ENCODE data around the gene THBD.

Gene THBD

GRCh38 chr20:23074052-23074451, 24.6 kb upstream of the THBD start:
- Histone ChIP-seq H3K27me3 (ENCODE audit: control insufficient read depth in 2 of 2, insufficient read depth in 2 of 2, low read length in 2 of 2) (no peaks in the 10 kb centered on the region), H3K9me3 (ENCODE audit: control insufficient read depth in 2 of 2, low read length in 2 of 2) (no peaks in the 10 kb centered on the region), H3K4me1 (ENCODE audit: control insufficient read depth in 2 of 2, insufficient read depth in 2 of 2, low read length in 2 of 2) (no peaks in the 10 kb centered on the region), H3K9ac (ENCODE audit: low read depth in 1 of 2, low read length in 2 of 2) (no peak overlapping the region), H3K36me3 (ENCODE audit: control insufficient read depth in 2 of 2, insufficient read depth in 2 of 2, low read length in 2 of 2) (no peaks in the 10 kb centered on the region), H3K4me3 (ENCODE audit: low read length in 2 of 2) (no peak overlapping the region), H3K27ac (ENCODE audit: low read depth in 2 of 2, low read length in 2 of 2) (no peak overlapping the region)

GRCh38 chr20:23072892-23073586, 23.6 kb upstream of the THBD start:
- H3K9ac ChIP-seq (ENCODE audit: low read depth in 1 of 2, low read length in 2 of 2): no peak overlapping the region
- no peaks in the 10 kb centered on the region for H3K27me3 ChIP-seq (ENCODE audit: control insufficient read depth in 2 of 2, insufficient read depth in 2 of 2, low read length in 2 of 2)

GRCh38 chr20:23071996-23072395, 22.5 kb upstream of the THBD start:
- H3K9ac ChIP-seq (ENCODE audit: low read depth in 1 of 2, low read length in 2 of 2): no peak overlapping the region
- no peak overlapping the region for H3K27ac ChIP-seq (ENCODE audit: low read depth in 2 of 2, low read length in 2 of 2)
- no peaks in the 10 kb centered on the region for H3K9me3 ChIP-seq (ENCODE audit: control insufficient read depth in 2 of 2, low read length in 2 of 2)
- no peaks in the 10 kb centered on the region for H3K4me1 ChIP-seq (ENCODE audit: control insufficient read depth in 2 of 2, insufficient read depth in 2 of 2, low read length in 2 of 2)
- no peak overlapping the region for H3K4me3 ChIP-seq (ENCODE audit: low read length in 2 of 2)
- H3K36me3 ChIP-seq (ENCODE audit: control insufficient read depth in 2 of 2, insufficient read depth in 2 of 2, low read length in 2 of 2): no peaks in the 10 kb centered on the region
- H3K27me3 ChIP-seq (ENCODE audit: control insufficient read depth in 2 of 2, insufficient read depth in 2 of 2, low read length in 2 of 2): no peaks in the 10 kb centered on the region

More at GRCh38 chr20:23072892-23073586, 23.6 kb upstream of the THBD start:
- Histone ChIP-seq H3K4me1 (ENCODE audit: control insufficient read depth in 2 of 2, insufficient read depth in 2 of 2, low read length in 2 of 2) (no peaks in the 10 kb centered on the region), H3K27ac (ENCODE audit: low read depth in 2 of 2, low read length in 2 of 2) (no peak overlapping the region), H3K36me3 (ENCODE audit: control insufficient read depth in 2 of 2, insufficient read depth in 2 of 2, low read length in 2 of 2) (no peaks in the 10 kb centered on the region), H3K9me3 (ENCODE audit: control insufficient read depth in 2 of 2, low read length in 2 of 2) (no peaks in the 10 kb centered on the region), H3K4me3 (ENCODE audit: low read length in 2 of 2) (no peak overlapping the region)

- Histone ChIP-seq H3K9me3 (ENCODE audit: control insufficient read depth in 2 of 2, low read length in 2 of 2) (no peaks in the 10 kb centered on the region), H3K27me3 (ENCODE audit: control insufficient read depth in 2 of 2, insufficient read depth in 2 of 2, low read length in 2 of 2) (no peaks in the 10 kb centered on the region), H3K4me3 (ENCODE audit: low read length in 2 of 2) (no peak overlapping the region), H3K27ac (ENCODE audit: low read depth in 2 of 2, low read length in 2 of 2) (no peak overlapping the region), H3K9ac (ENCODE audit: low read depth in 1 of 2, low read length in 2 of 2) (no peak overlapping the region), H3K4me1 (ENCODE audit: control insufficient read depth in 2 of 2, insufficient read depth in 2 of 2, low read length in 2 of 2) (no peaks in the 10 kb centered on the region), H3K36me3 (ENCODE audit: control insufficient read depth in 2 of 2, insufficient read depth in 2 of 2, low read length in 2 of 2) (no peaks in the 10 kb centered on the region)
These were observed 21.9 kb upstream of the THBD start for GRCh38 chr20:23071398-23071797.

GRCh38 chr20:23069108-23069507, 19.6 kb upstream of the THBD start:
- Histone ChIP-seq H3K9me3 (ENCODE audit: control insufficient read depth in 2 of 2, low read length in 2 of 2) (no peaks in the 10 kb centered on the region), H3K4me3 (ENCODE audit: low read length in 2 of 2) (no peak overlapping the region), H3K9ac (ENCODE audit: low read depth in 1 of 2, low read length in 2 of 2) (no peak overlapping the region), H3K4me1 (ENCODE audit: control insufficient read depth in 2 of 2, insufficient read depth in 2 of 2, low read length in 2 of 2) (no peaks in the 10 kb centered on the region), H3K27ac (ENCODE audit: low read depth in 2 of 2, low read length in 2 of 2) (no peak overlapping the region), H3K27me3 (ENCODE audit: control insufficient read depth in 2 of 2, insufficient read depth in 2 of 2, low read length in 2 of 2) (no peaks in the 10 kb centered on the region), H3K36me3 (ENCODE audit: control insufficient read depth in 2 of 2, insufficient read depth in 2 of 2, low read length in 2 of 2) (no peaks in the 10 kb centered on the region)

- Histone ChIP-seq H3K4me3 (ENCODE audit: low read length in 2 of 2) (no peak overlapping the region), H3K9ac (ENCODE audit: low read depth in 1 of 2, low read length in 2 of 2) (no peak overlapping the region), H3K27ac (ENCODE audit: low read depth in 2 of 2, low read length in 2 of 2) (no peak overlapping the region), H3K27me3 (ENCODE audit: control insufficient read depth in 2 of 2, insufficient read depth in 2 of 2, low read length in 2 of 2) (no peaks in the 10 kb centered on the region), H3K9me3 (ENCODE audit: control insufficient read depth in 2 of 2, low read length in 2 of 2) (no peaks in the 10 kb centered on the region), H3K36me3 (ENCODE audit: control insufficient read depth in 2 of 2, insufficient read depth in 2 of 2, low read length in 2 of 2) (no peaks in the 10 kb centered on the region), H3K4me1 (ENCODE audit: control insufficient read depth in 2 of 2, insufficient read depth in 2 of 2, low read length in 2 of 2) (no peaks in the 10 kb centered on the region)
These were observed 18.8 kb upstream of the THBD start for GRCh38 chr20:23068283-23068682.

- Histone ChIP-seq H3K27ac (ENCODE audit: low read depth in 2 of 2, low read length in 2 of 2) (no peak overlapping the region), H3K4me1 (ENCODE audit: control insufficient read depth in 2 of 2, insufficient read depth in 2 of 2, low read length in 2 of 2) (peaks cover 0 to 3% of the 10 kb centered on the region in 2 donors)
These were observed 17.3 kb upstream of the THBD start for GRCh38 chr20:23066772-23067171.

GRCh38 chr20:23065266-23066201, 16.1 kb upstream of the THBD start:
- no peak overlapping the region for H3K4me3 ChIP-seq (ENCODE audit: low read length in 2 of 2)
- H3K27me3 ChIP-seq (ENCODE audit: control insufficient read depth in 2 of 2, insufficient read depth in 2 of 2, low read length in 2 of 2): no peaks in the 10 kb centered on the region

More at GRCh38 chr20:23066772-23067171, 17.3 kb upstream of the THBD start:
- Histone ChIP-seq H3K36me3 (ENCODE audit: control insufficient read depth in 2 of 2, insufficient read depth in 2 of 2, low read length in 2 of 2) (no peaks in the 10 kb centered on the region), H3K27me3 (ENCODE audit: control insufficient read depth in 2 of 2, insufficient read depth in 2 of 2, low read length in 2 of 2) (no peaks in the 10 kb centered on the region), H3K9ac (ENCODE audit: low read depth in 1 of 2, low read length in 2 of 2) (no peak overlapping the region), H3K9me3 (ENCODE audit: control insufficient read depth in 2 of 2, low read length in 2 of 2) (no peaks in the 10 kb centered on the region), H3K4me3 (ENCODE audit: low read length in 2 of 2) (no peak overlapping the region)

GRCh38 chr20:23063581-23063980, 14.1 kb upstream of the THBD start:
- no peak overlapping the region for H3K9ac ChIP-seq (ENCODE audit: low read depth in 1 of 2, low read length in 2 of 2)
- peaks cover 0 to 9% of the 10 kb centered on the region in 2 donors for H3K4me1 ChIP-seq (ENCODE audit: control insufficient read depth in 2 of 2, insufficient read depth in 2 of 2, low read length in 2 of 2)
- H3K27ac ChIP-seq (ENCODE audit: low read depth in 2 of 2, low read length in 2 of 2): no peak overlapping the region
- no peaks in the 10 kb centered on the region for H3K36me3 ChIP-seq (ENCODE audit: control insufficient read depth in 2 of 2, insufficient read depth in 2 of 2, low read length in 2 of 2)
- no peaks in the 10 kb centered on the region for H3K27me3 ChIP-seq (ENCODE audit: control insufficient read depth in 2 of 2, insufficient read depth in 2 of 2, low read length in 2 of 2)
- no peaks in the 10 kb centered on the region for H3K9me3 ChIP-seq (ENCODE audit: control insufficient read depth in 2 of 2, low read length in 2 of 2)
- no peak overlapping the region for H3K4me3 ChIP-seq (ENCODE audit: low read length in 2 of 2)

More at GRCh38 chr20:23065266-23066201, 16.1 kb upstream of the THBD start:
- Histone ChIP-seq H3K9me3 (ENCODE audit: control insufficient read depth in 2 of 2, low read length in 2 of 2) (no peaks in the 10 kb centered on the region), H3K9ac (ENCODE audit: low read depth in 1 of 2, low read length in 2 of 2) (no peak overlapping the region), H3K4me1 (ENCODE audit: control insufficient read depth in 2 of 2, insufficient read depth in 2 of 2, low read length in 2 of 2) (peaks cover 0 to 9% of the 10 kb centered on the region in 2 donors), H3K36me3 (ENCODE audit: control insufficient read depth in 2 of 2, insufficient read depth in 2 of 2, low read length in 2 of 2) (no peaks in the 10 kb centered on the region), H3K27ac (ENCODE audit: low read depth in 2 of 2, low read length in 2 of 2) (no peak overlapping the region)

GRCh38 chr20:23063168-23063567, 13.7 kb upstream of the THBD start:
- Histone ChIP-seq H3K4me1 (ENCODE audit: control insufficient read depth in 2 of 2, insufficient read depth in 2 of 2, low read length in 2 of 2) (peaks cover 0 to 9% of the 10 kb centered on the region in 2 donors), H3K27me3 (ENCODE audit: control insufficient read depth in 2 of 2, insufficient read depth in 2 of 2, low read length in 2 of 2) (no peaks in the 10 kb centered on the region), H3K36me3 (ENCODE audit: control insufficient read depth in 2 of 2, insufficient read depth in 2 of 2, low read length in 2 of 2) (no peaks in the 10 kb centered on the region), H3K27ac (ENCODE audit: low read depth in 2 of 2, low read length in 2 of 2) (no peak overlapping the region), H3K9me3 (ENCODE audit: control insufficient read depth in 2 of 2, low read length in 2 of 2) (no peaks in the 10 kb centered on the region), H3K9ac (ENCODE audit: low read depth in 1 of 2, low read length in 2 of 2) (no peak overlapping the region), H3K4me3 (ENCODE audit: low read length in 2 of 2) (no peak overlapping the region)
